Erythroblast (primary cell): ENCODE results near the gene CDK16.

Source experiments
- GATA1 ChIP-seq: IDR thresholded peaks from 2 replicates; pipeline ENCODE4 v1.6.1; 2011; ENCODE audit warnings: low read depth, mild to moderate bottlenecking, control low read depth, low read length, moderate library complexity
- POLR2A ChIP-seq: IDR thresholded peaks from 2 replicates; pipeline ENCODE4 v1.6.1; 2011; ENCODE audit warnings: mild to moderate bottlenecking, low read length

DNA sequence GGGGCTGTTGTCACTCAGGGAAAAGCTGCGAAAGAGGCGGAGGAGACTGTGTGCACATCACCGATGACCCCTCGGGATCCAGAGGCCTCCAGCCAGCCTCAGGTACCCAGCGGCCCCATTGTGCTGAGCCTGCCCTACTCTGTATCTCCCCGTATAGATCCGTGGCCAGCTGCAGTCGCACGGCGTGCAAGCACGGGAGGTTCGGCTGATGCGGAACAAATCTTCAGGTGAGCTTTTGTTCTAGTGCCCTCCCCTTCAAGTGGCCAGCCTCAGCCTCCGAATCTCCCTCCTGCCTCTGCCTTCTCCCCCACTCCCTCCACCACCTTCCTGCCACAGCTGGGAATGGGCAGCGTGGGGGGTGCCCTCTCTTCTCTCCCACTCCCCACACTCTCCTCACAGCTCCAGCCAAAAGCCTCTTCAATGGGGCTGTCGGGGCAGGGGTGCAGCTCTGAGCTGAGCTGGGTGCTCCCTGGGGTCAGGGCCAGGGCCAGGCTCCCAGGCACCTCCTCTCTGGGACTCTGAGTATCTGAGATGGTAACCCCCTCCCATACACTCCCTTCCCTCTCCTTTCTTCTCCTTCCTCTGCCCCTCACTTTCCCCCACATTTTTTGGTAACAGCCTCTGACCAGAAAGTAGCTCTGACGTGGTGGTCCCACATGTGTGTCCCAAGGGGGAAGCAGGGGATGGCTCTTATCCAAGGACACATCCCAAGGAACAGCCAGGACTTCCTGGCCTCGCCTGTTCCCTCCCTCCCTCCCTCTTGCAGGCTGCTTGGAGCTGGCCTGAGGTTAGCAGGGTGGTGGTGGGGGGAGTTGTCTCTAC is 45.3 kb upstream of the CDK16 start:
- TF ChIP-seq POLR2A (no peak), GATA1 (no peak)
